ENCODE data around the gene NCKAP5L. TPM values are rescaled to one million over a fixed set of nuclear protein-coding genes. Genes with fewer than 3 reads are reported as not detected.
A peak's percentile ranks its signal among the peaks of the same experiment; 100 is the strongest.

NCKAP5L gene
- total and polyA plus RNA-seq, 9 of the 15 experiments (the other 6 are each of a cell fraction or from before 2014, with no cell fraction given), result 0.01 to 14.4 (median 3.7) TPM

GRCh38 chr12:49828133-49829091 lies at the start of gene NCKAP5L (continued):
- TF ChIP-seq MEIS2 (IDR thresholded peaks at IDR 0.05; ENCODE audit: partially characterized antibody) (peak; percentile 6), SNIP1 (IDR thresholded peaks at IDR 0.05; ENCODE audit: low read depth) (no peak), GABPB1 (CRISPR knock-in tag; IDR thresholded peaks at IDR 0.05) (peak; percentile 75), FOXA3 (CRISPR knock-in tag; conservative IDR thresholded peaks at IDR 0.05 in 1 of 2, IDR thresholded peaks at IDR 0.05 in 1 of 2) (peak in 1 of 2 experiments; percentile 91; a peak in 1 of 4 replicates), KDM2B (CRISPR knock-in tag; IDR thresholded peaks at IDR 0.05) (no peak), TOE1 (IDR thresholded peaks at IDR 0.05; ENCODE audit: borderline replicate concordance) (no peak), TOE1 (CRISPR knock-in tag; IDR thresholded peaks at IDR 0.05; ENCODE audit: borderline replicate concordance, low read depth) (peak; percentile 69; the same call in 1 of the 2 replicates), E2F4 (CRISPR knock-in tag; IDR thresholded peaks at IDR 0.05; ENCODE audit: low read depth) (peak; percentile 76; the same call in 1 of the 2 replicates), SAP30 (IDR thresholded peaks at IDR 0.05; ENCODE audit: borderline replicate concordance, insufficient read depth, low read depth, low read length, poor library complexity, severe bottlenecking) (peak; percentile 51), XRCC5 (IDR thresholded peaks at IDR 0.05; ENCODE audit: low read depth, low read length) (peak; percentile 86; the same call in 1 of the 2 replicates), JUN (IDR thresholded peaks at IDR 0.05; ENCODE audit: borderline replicate concordance, low read depth, low read length) (no peak), JUN (CRISPR knock-in tag; IDR thresholded peaks at IDR 0.05; ENCODE audit: borderline replicate concordance) (peak; percentile 88; the same call in 1 of the 2 replicates), HSF4 (CRISPR knock-in tag; IDR thresholded peaks at IDR 0.05; ENCODE audit: borderline replicate concordance) (no peak), ZNF263 (CRISPR knock-in tag; IDR thresholded peaks at IDR 0.05; ENCODE audit: borderline replicate concordance) (peak; percentile 55; the same call in 1 of the 2 replicates), STAT5B (CRISPR knock-in tag; IDR thresholded peaks at IDR 0.05) (no peak)
- TF ChIP-seq, protein P1, sequence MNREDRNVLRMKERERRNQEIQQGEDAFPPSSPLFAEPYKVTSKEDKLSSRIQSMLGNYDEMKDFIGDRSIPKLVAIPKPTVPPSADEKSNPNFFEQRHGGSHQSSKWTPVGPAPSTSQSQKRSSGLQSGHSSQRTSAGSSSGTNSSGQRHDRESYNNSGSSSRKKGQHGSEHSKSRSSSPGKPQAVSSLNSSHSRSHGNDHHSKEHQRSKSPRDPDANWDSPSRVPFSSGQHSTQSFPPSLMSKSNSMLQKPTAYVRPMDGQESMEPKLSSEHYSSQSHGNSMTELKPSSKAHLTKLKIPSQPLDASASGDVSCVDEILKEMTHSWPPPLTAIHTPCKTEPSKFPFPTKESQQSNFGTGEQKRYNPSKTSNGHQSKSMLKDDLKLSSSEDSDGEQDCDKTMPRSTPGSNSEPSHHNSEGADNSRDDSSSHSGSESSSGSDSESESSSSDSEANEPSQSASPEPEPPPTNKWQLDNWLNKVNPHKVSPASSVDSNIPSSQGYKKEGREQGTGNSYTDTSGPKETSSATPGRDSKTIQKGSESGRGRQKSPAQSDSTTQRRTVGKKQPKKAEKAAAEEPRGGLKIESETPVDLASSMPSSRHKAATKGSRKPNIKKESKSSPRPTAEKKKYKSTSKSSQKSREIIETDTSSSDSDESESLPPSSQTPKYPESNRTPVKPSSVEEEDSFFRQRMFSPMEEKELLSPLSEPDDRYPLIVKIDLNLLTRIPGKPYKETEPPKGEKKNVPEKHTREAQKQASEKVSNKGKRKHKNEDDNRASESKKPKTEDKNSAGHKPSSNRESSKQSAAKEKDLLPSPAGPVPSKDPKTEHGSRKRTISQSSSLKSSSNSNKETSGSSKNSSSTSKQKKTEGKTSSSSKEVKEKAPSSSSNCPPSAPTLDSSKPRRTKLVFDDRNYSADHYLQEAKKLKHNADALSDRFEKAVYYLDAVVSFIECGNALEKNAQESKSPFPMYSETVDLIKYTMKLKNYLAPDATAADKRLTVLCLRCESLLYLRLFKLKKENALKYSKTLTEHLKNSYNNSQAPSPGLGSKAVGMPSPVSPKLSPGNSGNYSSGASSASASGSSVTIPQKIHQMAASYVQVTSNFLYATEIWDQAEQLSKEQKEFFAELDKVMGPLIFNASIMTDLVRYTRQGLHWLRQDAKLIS (CRISPR knock-in tag; IDR thresholded peaks at IDR 0.05), result 0 out of 2 replicates have a peak, but pooled peaks have one; percentile 47

Measured in K562 (cell line).